Activated CD4-positive, alpha-beta memory T cell treated with anti-CD3 and anti-CD28 coated beads for 36 hours (primary cell): Measurements from ENCODE around the gene CAPN2. TPM values are rescaled to one million over a fixed set of nuclear protein-coding genes. Genes with fewer than 3 reads are reported as not detected.
A peak's percentile ranks its signal among the peaks of the same experiment; 100 is the strongest.

ENCODE experiments used
- CTCF ChIA-PET: fragments of 350-600 bp; sonication (Branson Sonifier 250); formaldehyde crosslinking; loops from one replicate; lab custom pipeline; 2021; ENCODE audit warnings: antibody characterized with exemption, inconsistent platforms; lab: Charles Lee
- POLR2A ChIA-PET: fragments of 350-600 bp; sonication (Branson Sonifier 250); formaldehyde crosslinking; loops from one replicate; lab custom pipeline; 2021; ENCODE audit warnings: antibody characterized with exemption; lab: Charles Lee
- DNase-seq: peaks from one replicate; pipeline ENCODE4 v3.0.0-alpha.2; 2020
- H3K27ac Mint-ChIP-seq: one replicate; pipeline ENCODE4 v1.8.0; 2021; ENCODE audit warnings: mixed read lengths
- H3K27me3 Mint-ChIP-seq: one replicate; pipeline ENCODE4 v1.8.0; 2021; ENCODE audit warnings: mixed read lengths
- H3K36me3 Mint-ChIP-seq: one replicate; pipeline ENCODE4 v1.8.0; 2021; ENCODE audit warnings: mixed read lengths
- H3K4me1 Mint-ChIP-seq: one replicate; pipeline ENCODE4 v1.8.0; 2021; ENCODE audit warnings: low read depth, mixed read lengths
- H3K4me3 Mint-ChIP-seq: one replicate; pipeline ENCODE4 v1.8.0; 2021; ENCODE audit warnings: mild to moderate bottlenecking, mixed read lengths
- H3K9me3 Mint-ChIP-seq: one replicate; pipeline ENCODE4 v1.8.0; 2021; ENCODE audit warnings: mixed read lengths
- intact Hi-C: fragments of 100-400 bp; cut with micrococcal nuclease; formaldehyde crosslinking; loops from one replicate; pipeline ENCODE4 v1.15.1; 2023
- total RNA-seq, 2 experiments: library from RNA; stranded (reverse); gene quantifications; one replicate each; pipeline ENCODE4 v1.2.3, GENCODE V29; 2021

Gene CAPN2
- total RNA-seq, 2 experiments from 2014 or later = 61.2 to 64.5 TPM

DNA sequence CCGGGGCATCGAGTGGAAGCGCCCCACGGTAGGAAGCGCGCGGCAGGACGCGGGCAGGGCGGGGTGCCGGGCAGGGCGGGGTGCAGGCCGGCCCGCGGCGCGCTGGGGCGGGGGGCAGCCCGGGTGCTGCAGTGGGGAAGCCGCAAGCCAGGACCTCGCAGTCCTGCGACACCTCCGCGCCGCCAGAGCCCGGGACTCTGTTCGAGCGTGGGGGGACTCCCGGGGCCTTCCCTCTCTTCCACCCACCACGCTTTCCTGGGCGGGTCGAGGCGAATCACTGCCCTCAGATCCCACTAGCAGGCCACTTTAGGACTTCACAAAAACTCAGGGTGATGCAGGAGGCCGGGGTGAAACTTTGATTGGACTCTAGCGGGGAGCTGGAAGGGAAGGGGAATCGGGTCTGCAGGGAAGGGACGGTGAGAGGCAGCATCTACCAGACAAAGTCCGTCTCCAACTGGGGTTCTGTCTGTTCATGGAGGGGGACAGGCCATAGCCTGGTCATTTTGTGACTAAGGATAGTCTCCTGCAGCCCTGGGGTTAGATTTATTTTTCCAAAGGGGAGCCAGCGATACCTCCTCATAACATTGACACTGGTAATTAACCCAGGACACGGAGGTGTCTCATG is 623 bp downstream of the CAPN2 start:
- intact Hi-C loops = loop anchor here (1.0 to 10.0 kb wide), 3 partner anchors 36 to 722 kb away; partner anchors contain the start of genes TP53BP2 and WDR26
- H3K4me3 Mint-ChIP-seq = peak overlapping the region; percentile 85
- CTCF ChIA-PET = interaction anchor here (1.1 to 4.1 kb wide), 6 partner anchors 8 to 39 kb away, joined by 3 to 43 read pairs (median 4); no protein-coding TSS in a partner anchor
- peaks cover 58% of the 10 kb centered on the region for H3K4me1 Mint-ChIP-seq
- peak; percentile 66 for DNase-seq
- no peaks in the 10 kb centered on the region for H3K36me3 Mint-ChIP-seq
- POLR2A ChIA-PET = interaction anchor here (1.1 to 1.3 kb wide), 3 partner anchors 14 to 36 kb away, joined by 3 to 8 read pairs (median 3); no protein-coding TSS in a partner anchor
- H3K9me3 Mint-ChIP-seq = no peaks in the 10 kb centered on the region
- peak overlapping the region; percentile 80 for H3K27ac Mint-ChIP-seq
- no peaks in the 10 kb centered on the region for H3K27me3 Mint-ChIP-seq

- peak; percentile 34 for DNase-seq
- ChIA-PET POLR2A (interaction anchor here (1.1 kb wide), 1 partner anchor 17 kb away, joined by 3 read pairs; no protein-coding TSS in a partner anchor), CTCF (interaction anchor here (1.0 to 4.1 kb wide), 3 partner anchors 13 to 36 kb away, joined by 3 to 43 read pairs (median 5); no protein-coding TSS in a partner anchor)
- H3K27me3 Mint-ChIP-seq = no peaks in the 10 kb centered on the region
- H3K4me1 Mint-ChIP-seq = peaks cover 65% of the 10 kb centered on the region
- H3K4me3 Mint-ChIP-seq = peak overlapping the region; percentile 85
- peak overlapping the region; percentile 80 for H3K27ac Mint-ChIP-seq
- H3K36me3 Mint-ChIP-seq = peaks cover 6% of the 10 kb centered on the region
- H3K9me3 Mint-ChIP-seq = no peaks in the 10 kb centered on the region
- intact Hi-C loops = loop anchor here (1.0 to 10.0 kb wide), 3 partner anchors 13 to 721 kb away; partner anchors contain the start of genes TP53BP2 and WDR26
Measured at GRCh38 chr1:223713546-223714420, 1.4 kb downstream of the CAPN2 start.

DNA sequence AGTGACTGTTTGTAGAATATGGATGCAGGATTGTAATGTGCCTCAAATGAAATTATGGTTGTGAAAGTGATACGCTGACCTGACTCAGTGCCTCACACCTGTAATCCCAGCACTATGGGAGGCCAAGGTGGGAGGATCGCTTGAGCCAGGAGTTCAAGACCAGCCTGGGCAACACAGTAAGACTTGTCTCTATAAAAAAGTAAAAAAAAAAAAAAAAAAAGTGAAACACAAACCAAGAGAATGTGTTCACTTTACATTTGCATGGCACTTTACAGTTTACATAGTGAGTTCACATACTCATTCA is 2.0 kb downstream of the CAPN2 start:
- intact Hi-C loops = loop anchor here (1.0 to 10.0 kb wide), 2 partner anchors 12 to 720 kb away; partner anchors contain the start of gene WDR26
- peaks cover 68% of the 10 kb centered on the region for H3K4me1 Mint-ChIP-seq
- ChIA-PET CTCF (interaction anchor here (1.0 kb wide), 1 partner anchor 35 kb away, joined by 5 read pairs; no protein-coding TSS in a partner anchor), POLR2A (no interaction called here)
- no peak for DNase-seq
- peak overlapping the region; percentile 80 for H3K27ac Mint-ChIP-seq
- no peaks in the 10 kb centered on the region for H3K27me3 Mint-ChIP-seq
- peaks cover 9% of the 10 kb centered on the region for H3K36me3 Mint-ChIP-seq
- H3K4me3 Mint-ChIP-seq = peak overlapping the region; percentile 85
- H3K9me3 Mint-ChIP-seq = no peaks in the 10 kb centered on the region

- H3K4me3 Mint-ChIP-seq = peak overlapping the region; percentile 59
- no peaks in the 10 kb centered on the region for H3K9me3 Mint-ChIP-seq
- H3K4me1 Mint-ChIP-seq = peaks cover 70% of the 10 kb centered on the region
- POLR2A ChIA-PET = no interaction called here
- DNase-seq = no peak
- H3K27ac Mint-ChIP-seq = peak overlapping the region; percentile 61
- intact Hi-C loops = loop anchor here (1.0 to 10.0 kb wide), 4 partner anchors 11 to 720 kb away; partner anchors contain the start of gene WDR26
- no peaks in the 10 kb centered on the region for H3K27me3 Mint-ChIP-seq
- CTCF ChIA-PET = interaction anchor here (1.0 to 4.2 kb wide), 2 partner anchors 34 kb away, joined by 5 to 37 read pairs; no protein-coding TSS in a partner anchor
- H3K36me3 Mint-ChIP-seq = peaks cover 14% of the 10 kb centered on the region
Measured at GRCh38 chr1:223714849-223715603, 2.7 kb downstream of the CAPN2 start.

- peak overlapping the region; percentile 59 for H3K4me3 Mint-ChIP-seq
- DNase-seq = no peak
- no peaks in the 10 kb centered on the region for H3K27me3 Mint-ChIP-seq
- peak overlapping the region; percentile 85 for H3K27ac Mint-ChIP-seq
- intact Hi-C loops = loop anchor here (1.0 to 10.0 kb wide), 5 partner anchors 12 to 719 kb away; partner anchors contain the start of gene WDR26
- CTCF ChIA-PET = interaction anchor here (1.0 to 4.2 kb wide), 2 partner anchors 17 to 33 kb away, joined by 4 to 37 read pairs; no protein-coding TSS in a partner anchor
- no peaks in the 10 kb centered on the region for H3K9me3 Mint-ChIP-seq
- peaks cover 73% of the 10 kb centered on the region for H3K4me1 Mint-ChIP-seq
- POLR2A ChIA-PET = interaction anchor here (2.1 kb wide), 1 partner anchor 130 kb away, joined by 8 read pairs; the partner anchor contains the start of gene TP53BP2
- peaks cover 18% of the 10 kb centered on the region for H3K36me3 Mint-ChIP-seq
Measured at GRCh38 chr1:223715604-223716172, 3.3 kb downstream of the CAPN2 start.

GRCh38 chr1:223716302-223716862 is 4.0 kb downstream of the CAPN2 start:
- ChIA-PET POLR2A (interaction anchor here (0.8 to 2.1 kb wide), 2 partner anchors 11 to 129 kb away, joined by 4 to 8 read pairs; partner anchors contain the start of gene TP53BP2), CTCF (interaction anchor here (1.0 to 4.2 kb wide), 3 partner anchors 18 to 33 kb away, joined by 3 to 37 read pairs (median 4); no protein-coding TSS in a partner anchor)
- Mint-ChIP-seq H3K27ac (peak overlapping the region; percentile 85), H3K4me3 (peak overlapping the region; percentile 59), H3K9me3 (no peaks in the 10 kb centered on the region), H3K36me3 (peaks cover 21% of the 10 kb centered on the region), H3K4me1 (peaks cover 73% of the 10 kb centered on the region), H3K27me3 (no peaks in the 10 kb centered on the region)
- intact Hi-C loops = loop anchor here (1.0 to 10.0 kb wide), 5 partner anchors 13 to 718 kb away; partner anchors contain the start of gene WDR26
- DNase-seq = peak; percentile 70

GRCh38 chr1:223717123-223717522 is 4.8 kb downstream of the CAPN2 start:
- peak overlapping the region; percentile 85 for H3K27ac Mint-ChIP-seq
- CTCF ChIA-PET = interaction anchor here (1.0 to 4.2 kb wide), 2 partner anchors 28 to 32 kb away, joined by 3 to 37 read pairs; no protein-coding TSS in a partner anchor
- POLR2A ChIA-PET = interaction anchor here (1.0 to 2.1 kb wide), 2 partner anchors 55 to 128 kb away, joined by 3 to 8 read pairs; partner anchors contain the start of gene TP53BP2
- peaks cover 74% of the 10 kb centered on the region for H3K4me1 Mint-ChIP-seq
- no peaks in the 10 kb centered on the region for H3K27me3 Mint-ChIP-seq
- DNase-seq = no peak
- no peaks in the 10 kb centered on the region for H3K9me3 Mint-ChIP-seq
- peaks cover 27% of the 10 kb centered on the region for H3K36me3 Mint-ChIP-seq
- intact Hi-C loops = loop anchor here (5.0 to 10.0 kb wide), 3 partner anchors 115 to 718 kb away; partner anchors contain the start of gene WDR26
- peak overlapping the region; percentile 59 for H3K4me3 Mint-ChIP-seq

- Mint-ChIP-seq H3K36me3 (peaks cover 27% of the 10 kb centered on the region), H3K4me1 (peaks cover 77% of the 10 kb centered on the region), H3K27me3 (no peaks in the 10 kb centered on the region), H3K4me3 (no peak overlapping the region), H3K9me3 (no peaks in the 10 kb centered on the region), H3K27ac (peak overlapping the region; percentile 46)
- peak; percentile 46 for DNase-seq
- ChIA-PET POLR2A (interaction anchor here (1.0 to 2.1 kb wide), 2 partner anchors 54 to 128 kb away, joined by 3 to 8 read pairs; partner anchors contain the start of gene TP53BP2), CTCF (interaction anchor here (1.7 to 4.2 kb wide), 2 partner anchors 19 to 31 kb away, joined by 10 to 37 read pairs; no protein-coding TSS in a partner anchor)
- intact Hi-C loops = loop anchor here (1.0 to 10.0 kb wide), 4 partner anchors 8 to 717 kb away; partner anchors contain the start of gene WDR26
Measured at GRCh38 chr1:223717695-223718363, 5.5 kb downstream of the CAPN2 start.

DNA sequence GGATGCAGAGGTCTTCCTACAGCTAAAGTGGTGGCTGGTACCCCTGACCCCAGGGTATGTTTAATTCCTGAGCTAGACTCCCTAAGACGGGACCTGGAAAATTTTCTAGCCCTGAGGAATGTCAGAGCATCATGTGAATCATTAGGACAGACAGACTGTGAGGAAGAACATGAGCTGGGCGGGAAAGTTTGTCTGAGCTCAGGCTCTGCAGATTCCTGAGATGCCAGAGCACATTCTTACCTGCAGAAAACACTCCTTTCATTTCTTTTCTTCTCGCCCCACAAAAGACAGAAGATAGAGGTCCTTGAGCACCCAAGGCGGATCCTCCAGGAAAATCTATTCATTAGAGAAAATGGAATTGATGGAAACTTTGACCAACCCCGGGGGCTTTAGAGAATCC is 6.5 kb downstream of the CAPN2 start:
- no peak overlapping the region for H3K4me3 Mint-ChIP-seq
- intact Hi-C loops = loop anchor here (1.0 to 10.0 kb wide), 4 partner anchors 7 to 716 kb away; partner anchors contain the start of gene WDR26

More for the DNA sequence above, 6.5 kb downstream of the CAPN2 start:
- POLR2A ChIA-PET = no interaction called here
- Mint-ChIP-seq H3K4me1 (peaks cover 80% of the 10 kb centered on the region), H3K9me3 (no peaks in the 10 kb centered on the region), H3K27ac (no peak overlapping the region), H3K36me3 (peaks cover 27% of the 10 kb centered on the region), H3K27me3 (no peaks in the 10 kb centered on the region)
- DNase-seq = no peak
- CTCF ChIA-PET = interaction anchor here (1.3 to 4.2 kb wide), 3 partner anchors 18 to 30 kb away, joined by 5 to 37 read pairs (median 10); no protein-coding TSS in a partner anchor
